HepG2 (cell line): ENCODE data around the gene TUBA1C. TPM values are rescaled to one million over a fixed set of nuclear protein-coding genes. Genes with fewer than 3 reads are reported as not detected.
A peak's percentile ranks its signal among the peaks of the same experiment; 100 is the strongest.

Source experiments
- ATAC-seq: fragments of 200-7000 bp; cut with Tn5 transposase; 3 replicates; pipeline ENCODE4 v1.9.1; 2020; ENCODE audit warnings: mild to moderate bottlenecking, moderate library complexity
- BruUV-seq: library from RNA; stranded (reverse); fragments of 400-500 nt; replicated peaks from 2 replicates; lab custom pipeline; 2021; lab: Mats Ljungman, UMichigan
- CTCF ChIA-PET: fragments of 300-600 bp; formaldehyde crosslinking; extraction: SDS; loops from one replicate; lab custom pipeline; 2021; ENCODE audit warnings: low total read pairs, inconsistent platforms, low intra/inter-chr PET ratio; lab: Yijun Ruan, JAX
- POLR2A ChIA-PET: fragments of 350-600 bp; sonication (Branson Sonifier 250); formaldehyde crosslinking; loops from one replicate; lab custom pipeline; 2020; ENCODE audit warnings: antibody characterized with exemption, inconsistent platforms; lab: Yijun Ruan, JAX
- DNase-seq: peaks from one replicate; pipeline ENCODE4 v3.0.0-alpha.2; 2015; ENCODE audit warnings: low spot score
- FAIRE-seq: peaks from 3 replicates; lab custom pipeline; 2011; peaks lifted over from hg19 to GRCh38; lab: Jason Lieb, UNC
- H2AFZ ChIP-seq: one replicate; pipeline ENCODE4 v1.6.1; 2011; ENCODE audit warnings: low read length, inconsistent platforms
- H3K27ac ChIP-seq: fragments of 300-600 bp; 3 replicates; pipeline ENCODE4 v1.8.0; 2011; ENCODE audit warnings: mixed run types, mild to moderate bottlenecking, mixed read lengths, low read length, inconsistent platforms; ENCODE audit not compliant: insufficient read depth; ENCODE audit errors: extremely low read length
- H3K27me3 ChIP-seq, 2 experiments: fragments of 200-600 bp in 1 of 2; 2 replicates in 1 of 2; 3 replicates in 1 of 2; pipeline versions ENCODE4 v1.6.0 to v1.8.0; 2011; ENCODE audit warnings: low read length in 2 of 2, mild to moderate bottlenecking in 2 of 2, moderate library complexity in 2 of 2, inconsistent platforms in 1 of 2; ENCODE audit not compliant: insufficient read depth in 2 of 2, control insufficient read depth in 1 of 2
- H3K36me3 ChIP-seq, 2 experiments: fragments of 200-600 bp in 1 of 2; replicated peaks in 1 of 2; 2 replicates in 1 of 2; 3 replicates in 1 of 2; pipeline versions ENCODE4 v1.5.1 to v1.8.0; 2011; ENCODE audit warnings: low read length in 2 of 2, inconsistent platforms in 1 of 2; ENCODE audit not compliant: insufficient read depth in 2 of 2, control insufficient read depth in 1 of 2
- H3K4me1 ChIP-seq: 2 replicates; pipeline ENCODE4 v1.5.1; 2012; ENCODE audit warnings: low read length, inconsistent platforms; ENCODE audit not compliant: insufficient read depth
- H3K4me2 ChIP-seq: 2 replicates; pipeline ENCODE4 v1.6.0; 2011; ENCODE audit warnings: low read depth, low read length, inconsistent platforms
- H3K4me3 ChIP-seq, 3 experiments: fragments of 200-600 bp in 1 of 3; sonication (generic), shearing (Covaris generic) in 1 of 3; replicated peaks in 1 of 3; 2 replicates each; pipeline ENCODE4 v1.5.1; 2011 to 2016; ENCODE audit warnings: low read length in 3 of 3, inconsistent platforms in 2 of 3, low read depth in 2 of 3, mild to moderate bottlenecking in 2 of 3, control low read depth in 1 of 3, mixed read lengths in 1 of 3; ENCODE audit not compliant: insufficient read depth in 1 of 3
- H3K79me2 ChIP-seq: one replicate; pipeline ENCODE4 v1.6.1; 2011; ENCODE audit warnings: low read length, inconsistent platforms; ENCODE audit not compliant: insufficient read depth
- H3K9ac ChIP-seq: 2 replicates; pipeline ENCODE4 v1.6.0; 2011; ENCODE audit warnings: mild to moderate bottlenecking, low read depth, low read length, inconsistent platforms; ENCODE audit not compliant: insufficient read depth
- H3K9me3 ChIP-seq: 2 replicates; pipeline ENCODE4 v1.5.1; 2012; ENCODE audit warnings: mild to moderate bottlenecking, low read length
- H4K20me1 ChIP-seq: 2 replicates; pipeline ENCODE4 v1.6.0; 2011; ENCODE audit warnings: inconsistent platforms, mild to moderate bottlenecking, low read length, moderate library complexity; ENCODE audit not compliant: insufficient read depth
- BCL6 ChIP-seq: IDR thresholded peaks from 2 replicates; pipeline ENCODE4 v1.6.1; 2016; ENCODE audit warnings: missing genetic modification reagents, missing compliant biosample characterization
- BHLHE40 ChIP-seq: IDR thresholded peaks from 2 replicates; pipeline ENCODE4 v1.6.1; 2011; ENCODE audit warnings: low read length, improper control_type of control experiment
- FOSL1 ChIP-seq: sonication (generic); formaldehyde crosslinking; IDR thresholded peaks from 2 replicates; pipeline ENCODE4 v1.9.0; 2021; ENCODE audit warnings: missing genetic modification reagents, borderline replicate concordance
- HNRNPLL ChIP-seq: fragments of 200-400 bp; formaldehyde crosslinking; IDR thresholded peaks from 2 replicates; pipeline ENCODE4 v1.6.1; 2017; ENCODE audit warnings: mild to moderate bottlenecking, low read depth, low read length; ENCODE audit not compliant: poor library complexity, severe bottlenecking
- KDM5B ChIP-seq: sonication (generic); formaldehyde crosslinking; IDR thresholded peaks from 2 replicates; pipeline ENCODE4 v1.4.0; 2020; ENCODE audit warnings: missing genetic modification reagents, mild to moderate bottlenecking, borderline replicate concordance
- NPAS2 ChIP-seq: sonication (generic); formaldehyde crosslinking; IDR thresholded peaks from 2 replicates; pipeline ENCODE4 v1.8.0; 2022; ENCODE audit warnings: mild to moderate bottlenecking, missing genetic modification reagents, borderline replicate concordance
- ZBTB38 ChIP-seq: sonication (generic); formaldehyde crosslinking; IDR thresholded peaks from 2 replicates; pipeline ENCODE4 v1.5.1; 2020; ENCODE audit warnings: mild to moderate bottlenecking, missing genetic modification reagents
- ZNF292 ChIP-seq: sonication (generic); formaldehyde crosslinking; IDR thresholded peaks from 2 replicates; pipeline ENCODE4 v1.8.1; 2022; ENCODE audit warnings: mild to moderate bottlenecking, low read depth, missing genetic modification reagents, borderline replicate concordance
- ZNF317 ChIP-seq: sonication (generic); formaldehyde crosslinking; IDR thresholded peaks from 2 replicates; pipeline ENCODE4 v1.5.0; 2020; ENCODE audit warnings: mild to moderate bottlenecking, missing genetic modification reagents
- ZNF83 ChIP-seq: sonication (generic); formaldehyde crosslinking; IDR thresholded peaks from 2 replicates; pipeline ENCODE4 v1.4.0; 2020; ENCODE audit warnings: missing genetic modification reagents, mild to moderate bottlenecking, borderline replicate concordance
- WGBS: methylation state at CpG from one replicate; pipeline ENCODE4 v1.1.6; 2017; ENCODE audit warnings: low lambda C conversion rate; 5-methylcytosine and 5-hydroxymethylcytosine counted together
- in situ Hi-C: cut with HindIII; loops from 2 replicates; pipeline ENCODE4 v1.10.0; 2017; ENCODE audit warnings: low pct_unique_long_range_greater_than_20kb; ENCODE audit not compliant: extremely low pct_ligation_motif_present
- intact Hi-C: fragments of 100-400 bp; cut with micrococcal nuclease; formaldehyde crosslinking; loops from one replicate; pipeline ENCODE4 v1.10.0; 2022; ENCODE audit not compliant: unreplicated experiment
- polyA plus RNA-seq, 8 experiments: library from polyadenylated mRNA; depleted of rRNA in 3 of 8; stranded (reverse) in 7 of 8; unstranded in 1 of 8; fragments of >200 nt; fragmentation: Illumina TruSeq in 4 of 8; extraction: Trizol in 4 of 8; gene quantifications; 2 replicates each; pipeline versions ENCODE4 v1.2.1 to v1.2.3, GENCODE V29; 2011 to 2016; ENCODE audit warnings: low read depth in 4 of 8, missing spikeins in 1 of 8, mixed read lengths in 1 of 8; ENCODE audit not compliant: insufficient read depth in 1 of 8
- total RNA-seq, 5 experiments: library from RNA; depleted of rRNA; stranded (reverse); fragments of >200 nt; fragmentation: Illumina TruSeq; extraction: Trizol; gene quantifications; 2 replicates each; pipeline ENCODE4 v1.2.3, GENCODE V29; 2016; ENCODE audit warnings: low read depth in 1 of 5
- TF ChIP-seq, protein P1 (sequence below): sonication (generic); formaldehyde crosslinking; IDR thresholded peaks from 2 replicates; pipeline ENCODE4 v1.5.0; 2020; ENCODE audit warnings: mild to moderate bottlenecking, missing genetic modification reagents, moderate library complexity
- TF ChIP-seq, protein P2 (sequence below): sonication (generic); formaldehyde crosslinking; IDR thresholded peaks from 2 replicates; pipeline ENCODE4 v1.5.1; 2020; ENCODE audit warnings: mild to moderate bottlenecking, moderate library complexity, missing genetic modification reagents
- TF ChIP-seq, protein P3 (sequence below): sonication (generic); formaldehyde crosslinking; IDR thresholded peaks from 2 replicates; pipeline ENCODE4 v1.4.0; 2020; ENCODE audit warnings: missing genetic modification reagents
- TF ChIP-seq, protein P4 (sequence below), 2 experiments: sonication (generic) in 1 of 2; formaldehyde crosslinking in 1 of 2; IDR thresholded peaks; 2 replicates each; pipeline versions ENCODE4 v1.4.0 to v1.6.1; 2018 to 2020; ENCODE audit warnings: missing genetic modification reagents in 2 of 2, borderline replicate concordance in 1 of 2, low read depth in 1 of 2, mild to moderate bottlenecking in 1 of 2, missing biosample characterization in 1 of 2

Gene TUBA1C
- total and polyA plus RNA-seq, 2 of the 13 experiments (the other 11 are each of a cell fraction or from before 2014, with no cell fraction given) = 693 to 1,075 TPM

DNA sequence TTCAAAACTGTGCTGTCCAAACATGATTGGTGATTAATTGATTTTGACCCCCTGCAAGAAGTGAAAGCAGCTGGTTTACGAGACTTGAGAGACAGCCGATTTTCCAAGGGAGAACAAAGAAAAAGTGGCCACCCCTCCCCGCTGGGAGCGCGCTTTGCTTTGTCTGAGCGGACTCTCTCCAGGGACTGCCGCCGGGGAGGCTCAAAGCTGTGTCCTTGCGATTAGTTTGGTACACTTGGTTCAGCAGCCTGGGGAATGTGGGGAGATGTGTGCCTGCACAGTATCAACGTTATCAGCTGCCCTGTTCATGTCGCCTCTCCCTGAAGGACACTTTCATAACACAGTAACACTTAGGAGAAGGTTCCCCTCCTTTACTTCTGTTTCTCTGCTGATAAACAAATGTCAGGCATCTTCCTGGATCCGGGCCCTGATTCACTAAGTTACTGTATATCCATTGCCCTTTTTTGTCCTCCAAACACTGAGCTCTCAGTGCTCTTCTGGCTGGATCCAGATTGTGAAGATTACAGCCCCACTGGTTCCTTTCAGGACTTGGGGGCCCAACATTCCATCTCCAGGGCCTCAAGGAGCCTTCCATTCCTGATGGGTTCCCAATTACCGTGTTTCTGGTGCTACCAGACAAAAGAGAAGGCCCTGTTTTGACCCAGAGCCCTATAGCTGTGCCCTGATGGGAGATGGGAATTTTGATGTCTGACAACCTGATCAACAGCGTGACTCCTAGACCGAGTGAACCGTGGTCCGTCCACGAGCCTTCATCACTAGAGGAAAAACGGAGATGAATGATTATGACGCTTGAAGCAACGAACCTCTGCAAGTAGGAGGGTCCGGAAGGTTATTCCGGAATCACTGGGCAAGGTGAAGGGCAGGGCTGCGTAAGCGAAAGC lies 31.7 kb upstream of the TUBA1C start:
- ChIA-PET CTCF (no interaction called here), POLR2A (interaction anchor here (0.7 to 1.3 kb wide), 3 partner anchors 31 to 103 kb away, joined by 3 to 5 read pairs (median 3); no protein-coding TSS in a partner anchor)
- no peak overlapping the region for H3K27ac ChIP-seq
- H3K4me1 ChIP-seq = peaks cover 27% of the 10 kb centered on the region
- DNase-seq (peak; percentile 30), ATAC-seq (peak; percentile 78), FAIRE-seq (peak; percentile 79)
- H3K4me2 ChIP-seq = peak overlapping the region; percentile 82
- no peaks in the 10 kb centered on the region for H3K9me3 ChIP-seq
- H3K79me2 ChIP-seq = no peaks in the 10 kb centered on the region
- intact Hi-C loops (no loop called here), in situ Hi-C loops (no loop called here)
- no TSS peak for BruUV-seq
- H3K27me3 ChIP-seq = no peaks in the 10 kb centered on the region; a peak in 2 of 5 replicates
- H4K20me1 ChIP-seq = no peaks in the 10 kb centered on the region
- H3K4me3 ChIP-seq = peak overlapping the region in 2 of 3 experiments; percentile 33 to 54; a peak in 5 of 6 replicates
- no peaks in the 10 kb centered on the region for H3K36me3 ChIP-seq
- H3K9ac ChIP-seq = peak overlapping the region; percentile 34; the same call in 1 of the 2 replicates
- H2AFZ ChIP-seq = peak overlapping the region; percentile 83
- 49% methylated on average over 23 of the region's 25 CpGs for WGBS
- TF ChIP-seq ZNF292 (CRISPR knock-in tag) (0 out of 2 replicates have a peak, but pooled peaks have one; percentile 24), FOSL1 (CRISPR knock-in tag) (no peak), NPAS2 (CRISPR knock-in tag) (no peak), ZNF317 (CRISPR knock-in tag) (peak; percentile 90), HNRNPLL (peak; percentile 25), ZNF83 (CRISPR knock-in tag) (0 out of 2 replicates have a peak, but pooled peaks have one; percentile 31), KDM5B (CRISPR knock-in tag) (no peak), ZBTB38 (CRISPR knock-in tag) (0 out of 2 replicates have a peak, but pooled peaks have one; percentile 27), BHLHE40 (no peak), BCL6 (peak; percentile 42; the same call in 1 of the 2 replicates)
- TF ChIP-seq, protein P1, sequence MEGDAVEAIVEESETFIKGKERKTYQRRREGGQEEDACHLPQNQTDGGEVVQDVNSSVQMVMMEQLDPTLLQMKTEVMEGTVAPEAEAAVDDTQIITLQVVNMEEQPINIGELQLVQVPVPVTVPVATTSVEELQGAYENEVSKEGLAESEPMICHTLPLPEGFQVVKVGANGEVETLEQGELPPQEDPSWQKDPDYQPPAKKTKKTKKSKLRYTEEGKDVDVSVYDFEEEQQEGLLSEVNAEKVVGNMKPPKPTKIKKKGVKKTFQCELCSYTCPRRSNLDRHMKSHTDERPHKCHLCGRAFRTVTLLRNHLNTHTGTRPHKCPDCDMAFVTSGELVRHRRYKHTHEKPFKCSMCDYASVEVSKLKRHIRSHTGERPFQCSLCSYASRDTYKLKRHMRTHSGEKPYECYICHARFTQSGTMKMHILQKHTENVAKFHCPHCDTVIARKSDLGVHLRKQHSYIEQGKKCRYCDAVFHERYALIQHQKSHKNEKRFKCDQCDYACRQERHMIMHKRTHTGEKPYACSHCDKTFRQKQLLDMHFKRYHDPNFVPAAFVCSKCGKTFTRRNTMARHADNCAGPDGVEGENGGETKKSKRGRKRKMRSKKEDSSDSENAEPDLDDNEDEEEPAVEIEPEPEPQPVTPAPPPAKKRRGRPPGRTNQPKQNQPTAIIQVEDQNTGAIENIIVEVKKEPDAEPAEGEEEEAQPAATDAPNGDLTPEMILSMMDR (CRISPR knock-in tag) = peak; percentile 46
- TF ChIP-seq, protein P2, sequence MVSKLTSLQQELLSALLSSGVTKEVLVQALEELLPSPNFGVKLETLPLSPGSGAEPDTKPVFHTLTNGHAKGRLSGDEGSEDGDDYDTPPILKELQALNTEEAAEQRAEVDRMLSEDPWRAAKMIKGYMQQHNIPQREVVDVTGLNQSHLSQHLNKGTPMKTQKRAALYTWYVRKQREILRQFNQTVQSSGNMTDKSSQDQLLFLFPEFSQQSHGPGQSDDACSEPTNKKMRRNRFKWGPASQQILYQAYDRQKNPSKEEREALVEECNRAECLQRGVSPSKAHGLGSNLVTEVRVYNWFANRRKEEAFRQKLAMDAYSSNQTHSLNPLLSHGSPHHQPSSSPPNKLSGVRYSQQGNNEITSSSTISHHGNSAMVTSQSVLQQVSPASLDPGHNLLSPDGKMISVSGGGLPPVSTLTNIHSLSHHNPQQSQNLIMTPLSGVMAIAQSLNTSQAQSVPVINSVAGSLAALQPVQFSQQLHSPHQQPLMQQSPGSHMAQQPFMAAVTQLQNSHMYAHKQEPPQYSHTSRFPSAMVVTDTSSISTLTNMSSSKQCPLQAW (CRISPR knock-in tag) = 0 out of 2 replicates have a peak, but pooled peaks have one; percentile 11
- TF ChIP-seq, protein P3, sequence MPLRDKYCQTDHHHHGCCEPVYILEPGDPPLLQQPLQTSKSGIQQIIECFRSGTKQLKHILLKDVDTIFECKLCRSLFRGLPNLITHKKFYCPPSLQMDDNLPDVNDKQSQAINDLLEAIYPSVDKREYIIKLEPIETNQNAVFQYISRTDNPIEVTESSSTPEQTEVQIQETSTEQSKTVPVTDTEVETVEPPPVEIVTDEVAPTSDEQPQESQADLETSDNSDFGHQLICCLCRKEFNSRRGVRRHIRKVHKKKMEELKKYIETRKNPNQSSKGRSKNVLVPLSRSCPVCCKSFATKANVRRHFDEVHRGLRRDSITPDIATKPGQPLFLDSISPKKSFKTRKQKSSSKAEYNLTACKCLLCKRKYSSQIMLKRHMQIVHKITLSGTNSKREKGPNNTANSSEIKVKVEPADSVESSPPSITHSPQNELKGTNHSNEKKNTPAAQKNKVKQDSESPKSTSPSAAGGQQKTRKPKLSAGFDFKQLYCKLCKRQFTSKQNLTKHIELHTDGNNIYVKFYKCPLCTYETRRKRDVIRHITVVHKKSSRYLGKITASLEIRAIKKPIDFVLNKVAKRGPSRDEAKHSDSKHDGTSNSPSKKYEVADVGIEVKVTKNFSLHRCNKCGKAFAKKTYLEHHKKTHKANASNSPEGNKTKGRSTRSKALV = peak; percentile 60; the same call in 1 of the 2 replicates
- TF ChIP-seq, protein P4, sequence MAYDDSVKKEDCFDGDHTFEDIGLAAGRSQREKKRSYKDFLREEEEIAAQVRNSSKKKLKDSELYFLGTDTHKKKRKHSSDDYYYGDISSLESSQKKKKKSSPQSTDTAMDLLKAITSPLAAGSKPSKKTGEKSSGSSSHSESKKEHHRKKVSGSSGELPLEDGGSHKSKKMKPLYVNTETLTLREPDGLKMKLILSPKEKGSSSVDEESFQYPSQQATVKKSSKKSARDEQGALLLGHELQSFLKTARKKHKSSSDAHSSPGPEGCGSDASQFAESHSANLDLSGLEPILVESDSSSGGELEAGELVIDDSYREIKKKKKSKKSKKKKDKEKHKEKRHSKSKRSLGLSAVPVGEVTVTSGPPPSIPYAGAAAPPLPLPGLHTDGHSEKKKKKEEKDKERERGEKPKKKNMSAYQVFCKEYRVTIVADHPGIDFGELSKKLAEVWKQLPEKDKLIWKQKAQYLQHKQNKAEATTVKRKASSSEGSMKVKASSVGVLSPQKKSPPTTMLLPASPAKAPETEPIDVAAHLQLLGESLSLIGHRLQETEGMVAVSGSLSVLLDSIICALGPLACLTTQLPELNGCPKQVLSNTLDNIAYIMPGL (CRISPR knock-in tag; IDR thresholded peaks at IDR 0.05; ENCODE audit: borderline replicate concordance in 1 of 2, low read depth in 1 of 2) = peak in 1 of 2 experiments; percentile 36; a peak in 1 of 4 replicates
